Measurements from ENCODE around the gene SURF2.
A peak's percentile ranks its signal among the peaks of the same experiment; 100 is the strongest.
"Not testable (repeated sequence)": the region's sequence is repeated elsewhere in the genome, so short reads cannot be mapped to it uniquely, and the experiment has no call there.

The SURF2 gene

DNA sequence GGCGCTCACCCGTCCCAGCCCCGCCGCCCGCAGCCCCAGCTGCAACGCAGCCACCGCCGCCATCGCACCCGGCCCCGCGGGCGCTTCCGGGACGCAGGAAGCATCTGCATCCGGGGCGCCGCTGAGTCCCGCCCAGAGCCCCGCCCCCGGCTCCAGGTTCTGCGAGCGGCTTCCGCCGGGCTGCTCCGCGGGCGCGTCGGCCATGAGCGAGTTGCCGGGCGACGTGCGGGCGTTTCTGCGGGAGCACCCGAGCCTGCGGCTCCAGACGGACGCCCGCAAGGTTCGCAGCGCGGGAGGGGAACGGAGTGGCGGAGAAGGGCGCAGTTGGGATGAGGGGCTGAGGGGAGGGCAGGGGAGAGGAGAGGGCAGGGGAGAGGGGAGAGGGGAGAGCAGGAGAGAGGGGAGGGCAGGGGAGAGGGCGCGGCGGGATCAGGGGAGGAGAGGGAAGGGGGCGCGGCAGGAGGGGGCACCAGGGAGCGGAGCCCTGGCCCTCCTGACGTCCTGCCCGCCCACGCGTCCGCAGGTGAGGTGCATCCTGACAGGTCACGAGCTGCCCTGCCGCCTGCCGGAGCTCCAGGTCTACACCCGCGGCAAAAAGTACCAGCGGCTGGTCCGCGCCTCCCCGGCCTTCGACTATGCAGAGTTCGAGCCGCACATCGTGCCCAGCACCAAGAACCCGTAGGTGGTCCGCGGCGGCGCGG is at the start of gene SURF2, which contains the start of gene SURF1:
Gene SURF2 (plus strand): TSS at position 160 of the 701 bp plus-strand sequence. CDS start 43 bp downstream, at position 203.
Gene SURF1 (minus strand): TSS at position 97 of the 701 bp plus-strand sequence. CDS start 34 bp downstream, at position 63.
- peak in 54 of 56 donors; percentile 24 to 90 (median 68) for DNase-seq

DNA sequence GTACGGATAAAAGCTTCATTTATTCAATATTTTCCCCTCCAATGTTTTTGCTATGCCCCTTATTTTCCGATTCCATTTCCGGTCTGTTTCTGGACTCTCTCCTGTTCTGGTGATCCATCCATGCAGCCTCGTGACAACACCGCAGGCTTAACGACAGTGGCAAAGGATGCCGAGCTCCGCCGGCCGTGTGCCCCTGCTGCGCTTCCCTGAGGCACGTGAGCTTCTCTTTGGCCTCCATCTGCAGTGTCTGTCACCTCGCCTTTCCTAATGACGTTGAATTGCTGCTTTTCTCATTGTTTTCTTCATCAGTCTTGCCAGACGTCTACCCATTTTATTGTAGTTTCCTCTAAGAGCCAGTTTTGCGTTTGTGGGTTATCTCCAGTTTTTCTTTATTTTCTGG is 49.0 kb upstream of the SURF2 start:
- DNase-seq: no peak

DNA sequence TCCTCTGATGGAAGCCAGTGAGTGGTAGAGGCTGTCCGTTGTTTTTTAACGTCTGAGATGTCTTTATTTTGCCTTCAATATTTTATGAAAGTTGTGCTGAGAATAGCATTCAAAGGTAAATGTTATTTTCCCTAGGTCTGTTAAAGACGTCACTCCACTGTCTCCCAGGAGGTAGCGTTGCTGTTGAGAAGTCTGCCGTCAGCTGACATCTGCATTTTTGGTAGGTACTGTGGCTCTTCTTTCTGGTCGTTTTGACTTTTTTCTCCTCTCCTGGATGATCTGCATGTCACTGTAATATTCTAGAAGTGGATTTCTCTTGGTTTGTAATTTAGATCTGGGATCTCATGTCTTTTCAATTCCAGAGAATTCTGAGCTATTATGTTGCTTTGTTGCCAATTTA is 46.7 kb upstream of the SURF2 start:
- DNase-seq: no peak

DNA sequence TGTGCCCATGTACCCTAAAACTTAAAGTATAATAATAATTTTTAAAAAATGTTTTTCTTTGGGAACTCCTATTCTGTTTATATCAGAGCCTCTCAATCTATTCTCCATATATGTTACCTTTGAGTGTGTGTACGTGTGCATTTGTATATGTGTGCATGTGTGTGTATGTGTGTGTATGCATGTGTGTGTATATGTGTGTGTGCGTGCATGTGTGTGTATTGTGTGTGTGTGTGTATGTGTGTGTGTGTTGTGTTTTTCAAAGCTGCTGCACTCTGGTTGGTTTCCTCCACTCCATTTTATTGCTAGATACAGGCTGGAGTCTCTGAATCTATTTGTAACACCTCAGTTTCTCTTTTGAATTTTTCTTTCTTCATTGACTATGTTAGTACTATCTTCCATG is 40.4 kb upstream of the SURF2 start:
- DNase-seq: no peak

DNA sequence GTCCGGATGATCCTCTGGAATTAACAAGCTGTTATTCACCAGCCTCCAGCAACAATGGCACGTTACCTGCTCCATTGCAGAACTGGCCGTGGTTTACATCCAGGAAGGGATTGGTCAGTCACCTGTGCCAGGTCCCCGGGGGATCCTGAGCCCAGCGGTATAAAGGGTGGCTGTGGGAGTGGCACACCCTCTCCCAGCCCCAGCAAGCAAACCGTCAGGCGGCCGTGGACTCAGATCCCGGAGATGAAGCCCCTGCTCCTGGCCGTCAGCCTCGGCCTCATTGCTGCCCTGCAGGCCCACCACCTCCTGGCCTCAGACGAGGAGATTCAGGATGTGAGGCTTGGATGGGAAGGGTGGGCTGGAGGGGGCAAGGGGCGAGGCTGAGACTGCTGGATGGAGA is 38.8 kb upstream of the SURF2 start:
- DNase-seq: not testable (repeated sequence)

DNA sequence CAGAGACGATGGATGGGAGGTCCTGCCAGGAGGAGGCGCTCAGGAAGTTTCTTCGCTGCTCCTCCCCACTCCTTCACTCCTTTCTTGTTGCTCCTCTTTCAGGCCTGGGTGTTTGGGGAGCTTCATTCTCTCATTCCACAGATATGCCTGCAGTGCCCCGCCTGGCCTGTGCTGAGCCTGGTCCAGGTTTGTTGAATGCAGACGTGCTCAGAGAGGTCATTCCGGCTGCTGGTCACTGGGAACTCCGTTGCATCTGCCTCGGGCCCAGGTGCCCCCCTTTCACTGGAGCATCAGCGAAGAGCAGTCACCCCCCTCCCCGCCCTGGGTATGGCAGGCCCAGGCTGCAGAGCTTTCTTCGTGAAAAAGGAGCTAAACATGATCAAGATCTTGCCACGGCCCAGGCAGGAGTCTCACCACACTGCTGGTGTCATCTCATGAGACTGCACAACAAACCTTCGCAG is 35.9 kb upstream of the SURF2 start:
- DNase-seq: no peak

DNA sequence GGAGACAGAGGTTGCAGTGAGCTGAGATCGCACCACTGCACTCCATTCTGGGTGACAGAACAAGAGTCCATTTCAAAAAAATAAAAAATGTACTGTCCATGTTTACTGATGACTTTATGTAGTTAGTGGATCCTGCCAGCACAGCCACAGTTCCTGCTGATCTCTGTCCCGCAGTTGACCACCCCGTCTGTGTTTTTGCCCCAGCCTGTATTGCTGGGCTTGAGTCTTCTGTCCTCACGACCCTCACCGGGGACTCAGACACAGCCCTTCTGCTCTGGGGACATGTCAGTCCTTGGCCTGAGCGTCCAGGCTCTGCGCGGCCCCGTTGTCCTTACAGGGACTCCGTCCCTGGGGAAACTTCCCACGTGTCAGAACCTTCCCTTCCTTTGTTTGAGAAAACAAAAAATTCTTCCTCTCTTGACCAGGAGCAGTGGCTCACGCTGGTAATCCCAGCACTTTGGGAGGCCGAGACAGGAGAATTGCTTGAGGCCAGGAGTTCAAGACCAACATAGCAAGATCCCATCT is 34.9 kb upstream of the SURF2 start:
- DNase-seq: no peak

DNA sequence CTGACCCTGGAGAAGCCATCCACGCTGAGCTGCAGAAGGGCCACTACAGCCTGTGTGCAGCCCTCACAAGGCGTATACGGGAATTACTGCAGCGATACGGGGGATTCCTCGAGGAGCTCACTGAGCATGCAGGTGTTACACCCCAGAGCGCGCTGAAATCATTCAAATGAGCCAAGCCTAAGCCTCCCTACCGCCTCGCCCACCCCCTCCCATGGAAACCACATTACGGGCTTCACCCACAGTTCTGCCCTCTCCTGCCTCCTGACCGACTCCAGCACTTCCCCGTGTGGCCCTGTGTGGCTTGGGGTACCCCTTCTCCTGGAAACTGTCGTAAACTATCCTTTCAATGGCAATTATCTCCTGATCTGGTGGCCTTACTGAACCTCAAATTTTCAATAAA is 33.6 kb upstream of the SURF2 start:
- no peak for DNase-seq

DNA sequence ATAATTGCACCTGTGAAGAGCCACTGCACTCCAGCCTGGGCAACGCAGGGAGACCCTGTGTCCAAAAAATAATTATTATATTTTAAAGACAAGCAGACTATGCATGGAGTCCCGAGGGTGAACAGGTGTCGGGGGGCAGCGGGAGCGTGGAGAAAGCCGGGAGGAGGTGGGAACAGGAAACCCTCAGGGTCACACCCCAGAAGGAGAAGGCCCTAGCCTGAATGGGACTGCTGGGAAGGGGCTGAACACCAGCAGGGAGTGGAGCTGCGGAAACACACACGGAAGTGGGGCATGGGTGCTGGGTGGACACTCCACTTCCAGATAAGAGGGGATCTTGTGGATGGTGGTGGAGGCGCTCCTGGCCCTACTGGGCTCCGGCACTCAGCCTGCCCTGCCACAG is 33.1 kb upstream of the SURF2 start:
- no peak for DNase-seq

DNA sequence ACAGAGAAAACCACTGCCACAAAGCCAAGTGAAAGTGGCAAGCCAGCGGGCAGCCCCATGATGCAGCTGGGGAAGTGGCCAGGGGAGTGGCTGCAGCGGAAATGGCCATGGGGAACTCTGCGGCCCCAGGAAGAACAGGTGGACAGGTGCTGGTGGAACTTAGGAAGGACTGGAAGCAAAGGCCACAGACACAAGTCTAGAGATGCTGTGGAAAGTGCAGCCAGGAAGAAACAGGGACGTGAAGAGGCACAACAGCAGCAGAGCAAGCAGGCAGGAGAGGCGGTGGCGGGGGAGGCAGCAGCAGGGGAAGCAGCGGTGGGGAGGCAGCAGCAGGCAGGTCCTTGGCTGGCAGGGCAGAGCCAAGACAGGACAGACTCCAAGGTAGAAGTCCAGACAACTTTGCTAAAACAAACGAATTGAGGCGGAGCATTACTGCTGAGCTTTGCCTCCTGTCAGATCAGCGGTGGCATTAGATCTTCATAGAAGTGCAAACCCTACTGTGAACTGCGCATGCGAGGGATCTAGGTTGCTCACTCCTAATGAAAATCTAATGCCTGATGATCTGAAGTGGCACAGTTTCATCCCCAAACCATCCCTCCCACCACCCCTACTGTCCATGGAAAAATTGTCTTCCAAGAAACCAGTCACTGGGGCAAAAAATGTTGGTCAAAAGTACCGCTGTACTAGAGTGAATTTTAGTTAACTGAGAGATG is 32.2 kb upstream of the SURF2 start:
- DNase-seq: no peak

DNA sequence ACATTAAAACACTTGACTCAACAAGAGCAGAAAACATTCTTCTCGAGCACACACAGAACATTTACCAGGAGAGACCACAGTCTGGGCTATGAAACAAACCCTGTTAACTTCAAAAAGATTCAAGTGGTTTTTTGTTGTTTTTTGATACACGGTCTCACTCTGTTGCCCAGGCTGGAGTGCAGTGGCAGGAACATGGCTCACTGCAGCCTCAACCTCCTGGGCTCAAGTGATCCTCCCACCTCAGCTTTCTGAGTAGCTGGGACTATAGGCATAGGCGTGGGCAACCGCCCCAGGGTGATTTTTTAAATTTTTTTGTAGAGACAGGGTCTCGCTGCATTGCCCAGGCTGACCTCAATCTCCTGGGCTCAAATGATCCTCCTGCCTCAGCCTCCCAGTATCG is 29.3 kb upstream of the SURF2 start:
- not testable (repeated sequence) for DNase-seq

DNA sequence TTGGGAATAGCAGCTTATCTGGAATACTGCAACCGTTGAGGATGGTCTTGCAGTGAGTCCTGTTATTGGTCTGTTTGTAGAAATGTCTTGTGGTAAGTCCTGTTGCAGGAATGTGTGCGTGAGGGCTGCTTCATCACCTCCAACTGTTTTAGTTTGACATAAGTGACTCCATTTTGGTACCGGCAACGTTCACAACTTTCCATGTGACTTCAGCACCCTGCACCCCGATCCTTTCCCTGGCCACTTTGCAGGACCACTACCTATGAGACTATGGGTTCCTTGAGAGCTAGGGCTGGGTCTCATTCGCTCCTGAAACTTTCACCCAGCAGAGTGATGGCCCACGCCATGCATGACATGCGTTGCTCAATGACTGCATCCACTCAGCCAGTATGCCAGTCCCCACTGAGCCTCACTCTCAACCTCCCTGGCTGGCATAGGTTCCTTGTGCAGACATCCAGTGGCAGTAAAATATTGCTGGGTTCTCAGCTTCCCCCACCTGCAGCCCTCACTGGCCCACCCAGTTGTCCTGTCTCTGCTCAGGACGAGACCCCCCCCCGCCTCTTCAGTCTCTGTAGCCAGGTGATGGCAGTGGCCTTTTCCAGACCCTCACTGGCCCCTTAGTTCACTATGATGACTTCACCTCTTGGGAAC is 28.4 kb upstream of the SURF2 start:
- no peak for DNase-seq

DNA sequence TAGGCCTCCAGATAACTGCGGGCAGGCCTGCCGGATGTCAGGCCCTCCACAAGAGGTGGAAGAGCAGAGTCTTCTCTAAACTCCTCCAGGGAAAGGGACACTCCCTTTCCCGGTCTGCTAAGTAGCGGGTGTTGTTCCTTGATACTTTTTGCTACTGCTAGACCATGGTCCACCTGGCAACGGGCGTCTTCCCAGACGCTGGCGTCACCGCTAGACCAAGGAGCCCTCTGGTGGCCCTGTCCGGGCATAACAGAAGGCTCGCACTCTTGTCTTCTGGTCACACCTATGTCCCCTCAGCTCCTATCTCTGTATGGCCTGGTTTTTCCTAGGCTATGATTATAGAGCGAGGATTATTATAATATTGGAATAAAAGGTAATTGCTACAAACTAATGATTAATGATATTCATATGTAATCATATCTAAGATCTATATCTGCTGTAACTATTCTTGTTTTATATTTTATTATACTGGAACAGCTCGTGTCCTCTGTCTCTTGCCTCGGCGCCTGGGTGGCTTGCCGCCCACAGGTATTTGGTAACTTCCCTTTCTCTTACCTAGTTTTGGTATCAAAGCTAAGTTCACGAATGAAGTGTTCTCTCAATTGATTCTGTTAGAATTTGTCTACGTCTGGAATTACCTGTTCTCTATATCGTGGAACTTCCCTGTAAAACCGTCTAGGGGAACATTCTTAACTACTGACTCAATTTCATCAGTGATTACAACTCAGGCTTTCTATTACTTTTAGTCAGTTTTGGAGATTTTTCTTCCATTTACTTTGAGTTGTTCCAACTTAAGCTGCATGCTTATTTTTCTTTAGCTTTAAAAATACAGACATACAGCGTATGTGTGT is 26.8 kb upstream of the SURF2 start:
- DNase-seq: peak in 5 of 56 donors; percentile 10 to 35 (median 21)

DNA sequence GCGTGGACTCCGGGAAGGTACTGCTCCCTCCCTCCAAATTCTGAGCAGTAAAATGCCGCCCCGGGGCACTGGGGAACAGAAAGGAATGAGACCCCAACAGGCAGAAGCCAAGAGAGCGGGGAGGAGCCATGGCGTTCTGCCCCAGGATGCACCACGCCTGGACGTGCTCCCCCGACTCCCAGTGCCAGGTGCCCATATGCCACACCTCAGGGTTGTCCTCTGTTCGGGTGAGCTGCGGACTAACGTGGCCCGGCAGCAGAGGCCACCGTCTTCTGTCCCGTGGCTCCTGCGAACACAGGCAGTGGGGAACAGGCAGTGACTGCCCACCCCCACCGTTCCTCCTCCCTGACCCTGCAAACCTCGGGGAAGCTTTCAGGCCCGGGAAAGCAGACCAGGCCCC is 25.1 kb upstream of the SURF2 start:
- DNase-seq: no peak

DNA sequence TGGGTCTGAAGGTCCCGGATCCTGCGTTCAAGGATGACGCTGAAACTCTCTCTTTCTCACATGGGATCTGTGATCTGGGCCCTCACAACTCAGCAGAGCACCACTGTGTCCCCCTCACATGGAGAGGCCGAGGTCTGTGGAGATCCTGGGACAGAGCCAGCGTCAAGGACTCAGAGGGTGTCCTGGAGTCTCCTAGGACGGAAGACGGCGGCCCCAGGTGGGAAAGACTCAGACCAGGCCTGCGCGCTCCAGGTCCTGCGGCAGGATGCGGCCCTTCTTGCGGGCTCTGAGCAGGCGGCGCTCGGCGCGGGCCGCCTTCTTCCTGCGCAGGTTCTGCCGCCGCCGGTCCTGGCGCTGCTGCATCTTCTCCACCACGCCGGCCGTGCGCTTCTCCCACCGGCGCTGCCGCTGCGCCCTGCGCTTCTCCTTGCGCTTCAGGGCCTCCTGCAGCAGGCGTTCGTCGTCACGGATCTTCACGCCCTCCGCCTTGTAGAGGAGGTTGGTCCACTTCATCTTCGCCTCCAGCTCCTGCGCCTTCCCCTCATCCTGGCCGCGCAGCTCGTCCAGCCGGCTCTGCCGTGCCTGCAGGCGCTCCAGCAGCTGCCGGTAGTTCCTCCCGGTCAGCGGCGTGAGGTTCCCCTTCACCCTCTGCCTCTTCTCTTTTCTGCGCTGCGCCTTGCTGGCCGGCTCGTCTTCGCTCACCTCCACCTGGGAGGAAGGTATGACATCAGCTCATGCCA is 24.5 kb upstream of the SURF2 start:
- DNase-seq: no peak

DNA sequence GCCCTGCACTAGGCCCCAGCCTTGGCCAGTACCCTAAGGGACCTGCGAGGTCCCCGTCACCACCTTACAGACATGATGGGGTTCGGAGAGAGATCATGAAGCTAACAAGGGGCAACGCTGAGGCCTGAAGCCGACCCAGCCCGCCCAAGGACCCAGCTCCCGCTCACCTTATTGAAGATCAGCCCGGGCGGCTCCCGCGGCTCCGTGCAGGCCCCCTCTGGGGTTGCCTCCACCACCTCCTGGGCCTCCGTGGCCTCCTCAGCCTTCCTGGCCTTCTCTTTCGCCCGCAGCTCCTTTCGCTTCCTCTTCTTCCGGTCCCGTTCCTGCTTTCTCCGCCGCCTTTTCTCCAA is 24.0 kb upstream of the SURF2 start:
- no peak for DNase-seq

DNA sequence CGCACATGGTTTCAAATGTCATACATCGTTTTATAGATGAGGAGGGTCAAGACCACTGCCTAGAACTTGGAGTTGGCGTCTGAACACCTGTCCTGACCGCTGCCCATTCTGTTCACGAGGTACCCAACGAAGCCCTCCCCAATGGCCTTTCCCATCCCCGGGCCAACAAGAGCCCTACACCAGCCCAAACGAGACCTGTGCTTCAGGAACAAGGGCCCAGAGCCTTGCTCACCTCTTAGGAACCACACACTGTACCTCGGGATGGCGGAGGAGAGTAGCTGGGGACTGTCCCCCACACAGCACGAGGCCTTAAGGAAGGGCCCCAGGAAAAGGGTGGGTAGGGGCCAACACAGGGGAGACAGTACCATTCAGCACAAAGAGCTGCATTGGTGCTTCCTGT is 23.3 kb upstream of the SURF2 start:
- no peak for DNase-seq

DNA sequence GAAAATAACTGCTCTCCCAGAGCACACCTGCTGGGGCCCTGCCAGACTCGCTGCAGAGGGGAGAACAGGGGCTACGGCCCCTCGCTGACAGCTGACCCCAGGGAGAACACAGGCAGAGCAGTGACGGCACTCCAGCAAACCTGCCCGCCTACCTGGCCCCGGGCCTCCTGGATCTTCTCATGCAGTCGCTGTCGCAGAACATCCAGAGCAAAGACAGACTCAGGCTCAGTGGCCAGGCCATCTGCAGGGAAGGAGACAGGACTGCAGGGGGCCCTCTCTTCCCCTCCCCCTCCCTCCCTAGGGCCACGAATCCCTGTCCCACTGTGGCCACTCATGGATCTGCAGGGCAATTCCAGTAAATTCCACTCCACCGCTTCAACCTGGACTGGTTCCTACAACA is 22.8 kb upstream of the SURF2 start:
- DNase-seq: no peak

DNA sequence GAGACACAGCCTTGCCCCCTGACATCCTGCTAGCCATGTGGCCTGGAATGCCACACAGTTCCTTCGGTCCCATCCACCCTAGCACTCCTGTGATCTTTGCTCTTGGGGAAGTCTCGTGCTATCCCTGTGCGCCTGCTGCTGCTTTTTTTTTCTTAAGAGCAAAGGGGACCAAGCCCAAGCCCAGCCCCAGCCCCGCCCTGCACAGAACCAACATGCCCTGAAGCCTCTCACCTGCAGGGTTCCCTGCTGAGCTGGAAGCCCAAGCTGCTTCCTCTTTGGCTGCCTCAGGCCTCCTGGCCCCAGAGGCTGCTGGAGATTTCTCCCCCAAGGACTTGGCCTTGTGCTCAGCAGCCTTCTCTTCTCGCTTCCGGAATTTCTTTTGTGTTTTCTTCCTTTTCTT is 22.2 kb upstream of the SURF2 start:
- no peak for DNase-seq

DNA sequence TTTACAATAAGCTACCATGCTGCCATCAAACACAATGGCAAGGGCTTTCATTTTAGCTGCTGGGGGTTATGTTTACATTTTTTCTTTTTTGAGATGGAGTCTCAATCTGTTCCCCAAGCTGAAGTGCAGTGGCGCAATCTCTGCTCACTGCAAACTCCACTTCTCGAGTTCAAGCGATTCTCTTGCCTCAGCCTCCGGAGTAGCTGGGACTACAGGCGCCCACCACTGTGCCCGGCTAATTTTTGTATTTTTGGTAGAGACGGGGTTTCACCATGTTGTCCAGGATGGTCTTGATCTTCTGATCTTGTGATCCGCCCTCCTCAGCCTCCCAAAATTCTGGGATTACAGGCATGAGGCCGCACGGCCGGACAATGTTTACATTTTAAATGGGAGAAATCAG is 21.5 kb upstream of the SURF2 start:
- not testable (repeated sequence) for DNase-seq
